ENCODE results near the gene VTI1A. TPM values are rescaled to one million over a fixed set of nuclear protein-coding genes. Genes with fewer than 3 reads are reported as not detected.

The VTI1A gene
- total and polyA plus RNA-seq, 4 donors, result 5.5 to 26.9 (median 13.1) TPM

GRCh38 chr10:112811741-112812551, 364.9 kb downstream of the VTI1A start:
- DNase-seq (ENCODE audit: low spot score), result no peak
- Histone ChIP-seq H3K27ac (ENCODE audit: low read depth in 1 of 2, low read length in 2 of 2) (no peak overlapping the region), H3K4me1 (ENCODE audit: control insufficient read depth in 4 of 4, insufficient read depth in 4 of 4, low read length in 3 of 4) (peaks cover 2 to 12% (median 5%) of the 10 kb centered on the region in 4 donors), H3K4me3 (ENCODE audit: low read depth in 1 of 3, low read length in 3 of 3) (no peak overlapping the region), H3K9ac (ENCODE audit: low read depth in 1 of 2, low read length in 2 of 2) (no peak overlapping the region), H3K27me3 (ENCODE audit: control insufficient read depth in 4 of 4, insufficient read depth in 4 of 4, low read length in 3 of 4) (no peaks in the 10 kb centered on the region), H3K36me3 (ENCODE audit: control insufficient read depth in 4 of 4, insufficient read depth in 3 of 4, low read depth in 1 of 4, low read length in 3 of 4) (no peaks in the 10 kb centered on the region), H3K9me3 (ENCODE audit: control insufficient read depth in 4 of 4, low read length in 3 of 4) (no peaks in the 10 kb centered on the region)
- 77% methylated on average over 14 of the region's 14 CpGs for WGBS
- no peak for TF ChIP-seq CTCF (IDR thresholded peaks at IDR 0.05; ENCODE audit: low read depth, low read length, missing input control)
- TF ChIP-seq RXRA (IDR thresholded peaks at IDR 0.05), result peak in 1 of 2 donors; percentile 12
- peak; percentile 39 to 51 for TF ChIP-seq JUND (IDR thresholded peaks at IDR 0.05)
- peak; percentile 63 for TF ChIP-seq FOXA1 (IDR thresholded peaks at IDR 0.05)
- peak in 1 of 2 donors; percentile 25 for TF ChIP-seq RAD21 (IDR thresholded peaks at IDR 0.05)
- peak; percentile 15 for TF ChIP-seq FOXA2 (IDR thresholded peaks at IDR 0.05)

GRCh38 chr10:112812586-112812985, 365.6 kb downstream of the VTI1A start:
- TF ChIP-seq FOXA1 (IDR thresholded peaks at IDR 0.05), result no peak
- no peak for TF ChIP-seq JUND (IDR thresholded peaks at IDR 0.05)
- no peak for TF ChIP-seq ZBTB33 (IDR thresholded peaks at IDR 0.05)
- TF ChIP-seq SP1 (IDR thresholded peaks at IDR 0.05), result no peak
- TF ChIP-seq RXRA (IDR thresholded peaks at IDR 0.05), result no peak
- TF ChIP-seq HNF4G (IDR thresholded peaks at IDR 0.05), result no peak
- no peaks in the 10 kb centered on the region for H3K36me3 ChIP-seq (ENCODE audit: control insufficient read depth in 4 of 4, insufficient read depth in 3 of 4, low read depth in 1 of 4, low read length in 3 of 4)
- no peak overlapping the region for H3K27ac ChIP-seq (ENCODE audit: low read depth in 1 of 2, low read length in 2 of 2)
- no peak overlapping the region for H3K9ac ChIP-seq (ENCODE audit: low read depth in 1 of 2, low read length in 2 of 2)
- no peak overlapping the region for H3K4me3 ChIP-seq (ENCODE audit: low read depth in 1 of 3, low read length in 3 of 3)
- WGBS, result 74% methylated on average over 3 of the region's 3 CpGs
- H3K9me3 ChIP-seq (ENCODE audit: control insufficient read depth in 4 of 4, low read length in 3 of 4), result no peaks in the 10 kb centered on the region
- peaks cover 4 to 12% (median 5%) of the 10 kb centered on the region in 4 donors for H3K4me1 ChIP-seq (ENCODE audit: control insufficient read depth in 4 of 4, insufficient read depth in 4 of 4, low read length in 3 of 4)
- H3K27me3 ChIP-seq (ENCODE audit: control insufficient read depth in 4 of 4, insufficient read depth in 4 of 4, low read length in 3 of 4), result no peaks in the 10 kb centered on the region
- DNase-seq (ENCODE audit: low spot score), result no peak

- Histone ChIP-seq H3K4me3 (ENCODE audit: low read depth in 1 of 3, low read length in 3 of 3) (no peak overlapping the region), H3K27me3 (ENCODE audit: control insufficient read depth in 4 of 4, insufficient read depth in 4 of 4, low read length in 3 of 4) (no peaks in the 10 kb centered on the region), H3K9ac (ENCODE audit: low read depth in 1 of 2, low read length in 2 of 2) (no peak overlapping the region), H3K4me1 (ENCODE audit: control insufficient read depth in 4 of 4, insufficient read depth in 4 of 4, low read length in 3 of 4) (peaks cover 4 to 12% (median 5%) of the 10 kb centered on the region in 4 donors), H3K27ac (ENCODE audit: low read depth in 1 of 2, low read length in 2 of 2) (no peak overlapping the region), H3K36me3 (ENCODE audit: control insufficient read depth in 4 of 4, insufficient read depth in 3 of 4, low read depth in 1 of 4, low read length in 3 of 4) (no peaks in the 10 kb centered on the region), H3K9me3 (ENCODE audit: control insufficient read depth in 4 of 4, low read length in 3 of 4) (no peaks in the 10 kb centered on the region)
- WGBS, result 94% methylated on average over 16 of the region's 16 CpGs
- no peak for DNase-seq (ENCODE audit: low spot score)
- TF ChIP-seq FOXA2 (IDR thresholded peaks at IDR 0.05) (no peak), TAF1 (conservative IDR thresholded peaks at IDR 0.05) (no peak), ATF3 (IDR thresholded peaks at IDR 0.05) (no peak), ZBTB33 (IDR thresholded peaks at IDR 0.05) (no peak), REST (IDR thresholded peaks at IDR 0.05) (no peak), MAX (IDR thresholded peaks at IDR 0.05) (no peak), HNF4A (conservative IDR thresholded peaks at IDR 0.05) (no peak)
These were observed 367.0 kb downstream of the VTI1A start for GRCh38 chr10:112813866-112814591.

All from liver (tissue), 9 donors.